HFFc6 (cell line): ENCODE results near the gene KIRREL3. TPM values are rescaled to one million over a fixed set of nuclear protein-coding genes. Genes with fewer than 3 reads are reported as not detected.

Source experiments
- DNase-seq: peaks from one replicate; pipeline ENCODE4 v3.0.0-alpha.2; 2018
- H3K27ac Mint-ChIP-seq: 2 replicates; pipeline ENCODE4 v1.8.0; 2020; ENCODE audit warnings: mild to moderate bottlenecking, mixed read lengths
- H3K27me3 Mint-ChIP-seq: 2 replicates; pipeline ENCODE4 v1.8.0; 2021; ENCODE audit warnings: mild to moderate bottlenecking, moderate library complexity, mixed read lengths; ENCODE audit not compliant: insufficient read depth
- H3K36me3 Mint-ChIP-seq: 2 replicates; pipeline ENCODE4 v1.8.0; 2021; ENCODE audit warnings: low read depth, mixed read lengths
- H3K4me1 Mint-ChIP-seq: 2 replicates; pipeline ENCODE4 v1.8.0; 2020; ENCODE audit warnings: low read depth, mixed read lengths
- H3K4me3 Mint-ChIP-seq: 2 replicates; pipeline ENCODE4 v1.8.0; 2020; ENCODE audit warnings: mild to moderate bottlenecking, moderate library complexity, mixed read lengths
- H3K9me3 Mint-ChIP-seq: 2 replicates; pipeline ENCODE4 v1.8.0; 2020; ENCODE audit warnings: mild to moderate bottlenecking, mixed read lengths
- total RNA-seq, 6 experiments: library from RNA; stranded (reverse); fragmentation: NEBNext Ultra II Directional; extraction: Animal tissue kit (Norgen Biotek cat#: 25700); gene quantifications; 2 replicates in 1 of 6; 3 replicates in 5 of 6; pipeline ENCODE4 v1.2.3, GENCODE V29; 2021
- TF ChIP-seq, protein P1 (sequence below): fragments of 200-600 bp; sonication (generic); IDR thresholded peaks from 2 replicates; pipeline ENCODE4 v1.5.0; 2021; ENCODE audit warnings: antibody characterized with exemption, mild to moderate bottlenecking

The KIRREL3 gene
- total RNA-seq, 6 experiments from 2014 or later = 22.2 to 38.2 (median 33.2) TPM

DNA sequence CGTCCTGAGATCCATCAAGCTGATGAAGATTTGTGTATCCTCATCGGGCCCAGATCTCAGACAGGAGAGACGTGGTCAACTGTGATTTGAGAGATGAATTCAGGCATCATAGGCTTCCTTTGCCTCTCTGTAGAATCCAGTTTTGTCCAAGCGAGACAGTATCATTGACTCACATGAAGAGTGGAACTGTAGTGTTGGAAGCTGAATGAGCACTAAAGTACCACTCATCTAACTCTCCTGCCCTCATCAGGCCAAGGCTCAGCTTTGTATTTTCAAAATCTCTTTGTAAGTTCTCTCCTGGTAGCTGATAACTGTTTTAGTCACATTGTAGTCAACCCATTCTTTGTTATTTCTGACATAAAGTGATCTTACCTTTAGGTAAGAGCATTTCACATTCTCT is 85.1 kb downstream of the KIRREL3 start:
- Mint-ChIP-seq H3K27me3 (no peaks in the 10 kb centered on the region), H3K4me3 (no peak overlapping the region), H3K27ac (peak overlapping the region; percentile 100), H3K4me1 (peaks cover 81% of the 10 kb centered on the region), H3K36me3 (peaks cover 56% of the 10 kb centered on the region), H3K9me3 (no peaks in the 10 kb centered on the region)
- DNase-seq = no peak
- TF ChIP-seq, protein P1, sequence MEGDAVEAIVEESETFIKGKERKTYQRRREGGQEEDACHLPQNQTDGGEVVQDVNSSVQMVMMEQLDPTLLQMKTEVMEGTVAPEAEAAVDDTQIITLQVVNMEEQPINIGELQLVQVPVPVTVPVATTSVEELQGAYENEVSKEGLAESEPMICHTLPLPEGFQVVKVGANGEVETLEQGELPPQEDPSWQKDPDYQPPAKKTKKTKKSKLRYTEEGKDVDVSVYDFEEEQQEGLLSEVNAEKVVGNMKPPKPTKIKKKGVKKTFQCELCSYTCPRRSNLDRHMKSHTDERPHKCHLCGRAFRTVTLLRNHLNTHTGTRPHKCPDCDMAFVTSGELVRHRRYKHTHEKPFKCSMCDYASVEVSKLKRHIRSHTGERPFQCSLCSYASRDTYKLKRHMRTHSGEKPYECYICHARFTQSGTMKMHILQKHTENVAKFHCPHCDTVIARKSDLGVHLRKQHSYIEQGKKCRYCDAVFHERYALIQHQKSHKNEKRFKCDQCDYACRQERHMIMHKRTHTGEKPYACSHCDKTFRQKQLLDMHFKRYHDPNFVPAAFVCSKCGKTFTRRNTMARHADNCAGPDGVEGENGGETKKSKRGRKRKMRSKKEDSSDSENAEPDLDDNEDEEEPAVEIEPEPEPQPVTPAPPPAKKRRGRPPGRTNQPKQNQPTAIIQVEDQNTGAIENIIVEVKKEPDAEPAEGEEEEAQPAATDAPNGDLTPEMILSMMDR = no peak

DNA sequence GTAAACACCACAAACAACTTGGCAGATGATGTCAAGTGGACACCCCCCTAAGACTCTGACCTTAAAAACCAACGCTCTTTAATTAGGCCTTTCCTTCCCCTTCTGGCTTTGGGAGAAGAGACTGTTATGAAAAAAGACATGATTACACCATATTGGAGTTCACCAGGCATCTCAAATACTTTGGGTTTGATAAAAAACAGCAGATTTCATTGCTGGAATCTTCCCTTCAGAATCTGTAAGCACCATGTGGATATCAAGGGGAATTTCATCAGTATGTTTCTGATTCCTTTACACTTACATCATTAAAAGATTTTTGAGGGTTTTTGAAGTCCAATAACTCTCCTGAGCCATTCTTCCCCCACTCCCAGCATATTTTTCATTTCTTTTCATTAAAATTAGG is 85.6 kb downstream of the KIRREL3 start:
- Mint-ChIP-seq H3K4me3 (no peak overlapping the region), H3K27ac (peak overlapping the region; percentile 100), H3K4me1 (peaks cover 86% of the 10 kb centered on the region), H3K9me3 (no peaks in the 10 kb centered on the region), H3K36me3 (peaks cover 61% of the 10 kb centered on the region), H3K27me3 (no peaks in the 10 kb centered on the region)
- DNase-seq = peak; percentile 16
- TF ChIP-seq, protein P1 = no peak

DNA sequence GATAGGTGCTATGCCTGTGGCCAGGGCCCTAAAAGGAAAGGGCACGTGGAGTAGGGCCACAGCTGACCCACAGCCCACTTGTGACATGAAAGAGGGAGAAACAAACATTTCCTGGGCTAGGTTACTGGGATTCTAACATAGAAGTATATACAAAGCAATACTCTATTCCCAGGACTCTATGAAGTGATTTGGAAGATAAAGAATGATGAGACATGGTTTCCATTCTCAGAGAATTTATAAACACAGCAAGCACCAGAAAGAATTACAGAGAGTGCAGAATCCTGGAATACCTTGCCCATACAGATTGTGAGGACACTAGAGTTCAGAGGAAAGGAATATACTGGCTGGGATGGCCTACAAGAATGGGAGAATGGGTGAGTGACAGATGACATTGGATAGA is 86.4 kb downstream of the KIRREL3 start:
- H3K27ac Mint-ChIP-seq = peak overlapping the region; percentile 100
- H3K4me3 Mint-ChIP-seq = no peak overlapping the region
- H3K9me3 Mint-ChIP-seq = no peaks in the 10 kb centered on the region
- peaks cover 63% of the 10 kb centered on the region for H3K36me3 Mint-ChIP-seq
- H3K4me1 Mint-ChIP-seq = peaks cover 86% of the 10 kb centered on the region
- H3K27me3 Mint-ChIP-seq = no peaks in the 10 kb centered on the region
- DNase-seq = no peak
- TF ChIP-seq, protein P1 = no peak

DNA sequence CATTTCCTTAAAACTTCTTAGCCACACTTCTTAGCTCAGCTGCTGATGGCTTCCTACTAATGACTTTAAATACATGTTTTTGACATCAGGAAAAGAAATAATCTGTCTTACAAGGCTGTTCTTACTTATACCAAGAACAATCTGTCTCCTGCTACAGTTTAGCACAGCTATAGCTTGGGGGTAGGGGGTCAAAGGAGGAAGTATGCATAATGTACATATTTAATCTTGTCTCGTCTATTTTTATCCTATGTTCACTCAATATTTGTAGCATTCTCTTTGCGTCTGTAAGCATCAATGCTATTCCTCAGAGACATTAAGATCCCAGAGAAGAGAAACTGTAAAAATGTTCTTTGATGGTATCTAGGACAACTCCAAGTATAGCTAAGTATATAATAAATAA is 96.0 kb downstream of the KIRREL3 start:
- DNase-seq = no peak
- H3K4me1 Mint-ChIP-seq = no peaks in the 10 kb centered on the region
- TF ChIP-seq, protein P1 = no peak
- H3K4me3 Mint-ChIP-seq = no peak overlapping the region
- no peaks in the 10 kb centered on the region for H3K9me3 Mint-ChIP-seq
- peaks cover 48% of the 10 kb centered on the region for H3K36me3 Mint-ChIP-seq
- H3K27me3 Mint-ChIP-seq = no peaks in the 10 kb centered on the region
- no peak overlapping the region for H3K27ac Mint-ChIP-seq

DNA sequence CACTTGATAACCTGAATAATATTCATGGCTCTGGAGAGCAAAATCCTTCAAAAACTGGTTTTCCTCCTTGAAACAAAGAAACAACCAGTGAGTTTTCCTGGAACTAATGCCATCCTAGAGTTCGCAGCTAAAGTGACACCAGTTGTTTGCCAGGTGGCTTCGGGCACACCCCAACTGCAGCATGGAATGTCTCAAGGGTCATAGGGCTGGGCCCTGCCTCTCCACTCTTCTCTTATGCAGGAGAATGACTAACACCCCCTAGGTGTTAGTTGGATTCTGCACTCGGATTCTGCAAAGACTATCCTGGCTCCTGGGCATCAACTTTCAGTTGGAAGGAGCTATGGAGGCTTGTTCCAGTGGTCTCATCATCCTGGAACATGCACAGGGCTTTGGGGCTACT is 98.8 kb downstream of the KIRREL3 start:
- Mint-ChIP-seq H3K27ac (no peak overlapping the region), H3K4me3 (no peak overlapping the region), H3K4me1 (no peaks in the 10 kb centered on the region), H3K27me3 (no peaks in the 10 kb centered on the region), H3K36me3 (peaks cover 69% of the 10 kb centered on the region), H3K9me3 (peaks cover 21% of the 10 kb centered on the region)
- no peak for DNase-seq
- TF ChIP-seq, protein P1 = no peak
